Measurements from ENCODE around the gene WDPCP. TPM values are rescaled to one million over a fixed set of nuclear protein-coding genes. Genes with fewer than 3 reads are reported as not detected.

The WDPCP gene
- total and polyA plus RNA-seq, 2 of the 8 experiments (the other 6 are each of a cell fraction or from before 2014, with no cell fraction given): 9.3 to 25.8 TPM

DNA sequence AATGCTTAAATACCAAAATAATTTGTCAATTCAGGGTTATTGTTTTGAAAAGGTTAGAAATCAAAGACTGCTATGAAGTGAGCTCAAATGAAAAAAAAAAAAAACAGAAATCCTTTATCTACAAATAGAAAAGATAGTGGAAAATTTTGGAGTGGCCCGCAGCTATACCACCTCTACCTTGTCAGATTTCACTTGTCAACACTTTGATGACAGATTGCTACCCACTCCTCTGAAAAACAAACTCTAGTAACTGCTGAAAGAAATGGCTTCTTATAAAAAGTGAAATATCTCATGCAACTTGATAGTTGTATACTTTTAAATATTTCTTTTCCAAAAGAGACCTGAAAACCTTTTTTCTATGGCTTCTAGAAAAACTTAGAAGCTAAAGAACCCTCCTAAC lies 84.5 kb downstream of the WDPCP start:
- Histone ChIP-seq H2BK15ac (ENCODE audit: low read length) (no peak overlapping the region), H3K9ac (replicated peaks in 1 of 4; ENCODE audit: extremely low read depth in 1 of 4, low read depth in 3 of 4, low read length in 3 of 4) (no peak overlapping the region), H4K91ac (replicated peaks; ENCODE audit: insufficient read length, low read length) (no peak overlapping the region), H3K79me2 (ENCODE audit: control insufficient read depth in 1 of 2, insufficient read depth in 2 of 2, low read length in 2 of 2) (peaks cover 0 to 48% of the 10 kb centered on the region in 2 experiments; a peak in 3 of 4 replicates), H2AK5ac (ENCODE audit: low read depth, low read length) (no peak overlapping the region), H3K4me3 (ENCODE audit: extremely low read depth in 1 of 4, insufficient read depth in 2 of 4, low read depth in 3 of 4, low read length in 4 of 4) (no peak overlapping the region), H2AFZ (ENCODE audit: low read length) (no peak overlapping the region), H3K4me2 (ENCODE audit: insufficient read depth in 1 of 2, low read depth in 2 of 2, low read length in 2 of 2) (no peak overlapping the region), H3K36me3 (ENCODE audit: control insufficient read depth in 2 of 4, insufficient read depth in 4 of 4, low read length in 3 of 4) (no peaks in the 10 kb centered on the region), H3K56ac (replicated peaks; ENCODE audit: insufficient read length, low read depth, low read length) (no peak overlapping the region), H3K27ac (ENCODE audit: low read depth, low read length) (no peak overlapping the region), H3K14ac (ENCODE audit: insufficient read length) (no peak overlapping the region), H4K5ac (ENCODE audit: insufficient read length, low read depth, low read length) (no peak overlapping the region), H3K4me1 (replicated peaks in 1 of 4; ENCODE audit: control insufficient read depth in 3 of 4, insufficient read depth in 4 of 4, low read length in 3 of 4) (0 out of 7 replicates have a peak, but pooled peaks cover 0 to 5% (median 1%) of the 10 kb centered on the region in 4 experiments), H2BK5ac (ENCODE audit: low read depth, low read length) (no peak overlapping the region), H3K27me3 (replicated peaks in 1 of 4; ENCODE audit: control insufficient read depth in 3 of 4, extremely low read depth in 1 of 4, insufficient read depth in 3 of 4, low read length in 3 of 4) (no peaks in the 10 kb centered on the region), H3K9me3 (ENCODE audit: insufficient read depth in 2 of 2, low read depth in 1 of 2, low read length in 1 of 2) (no peaks in the 10 kb centered on the region), H4K20me1 (replicated peaks in 1 of 2; ENCODE audit: control insufficient read depth in 1 of 2, insufficient read depth in 2 of 2, low read length in 2 of 2) (no peaks in the 10 kb centered on the region), H3K23me2 (ENCODE audit: low read depth, low read length) (no peaks in the 10 kb centered on the region), H3K18ac (ENCODE audit: extremely low read depth, low read length) (no peak overlapping the region), H2BK12ac (ENCODE audit: low read depth, low read length) (no peak overlapping the region), H2BK120ac (replicated peaks; ENCODE audit: low read depth, low read length) (no peak overlapping the region), H4K8ac (ENCODE audit: extremely low read depth, insufficient read depth, low read length) (no peak overlapping the region), H3K23ac (ENCODE audit: insufficient read length) (no peak overlapping the region), H3K4ac (replicated peaks; ENCODE audit: insufficient read length, low read depth, low read length) (no peak overlapping the region), H2BK20ac (ENCODE audit: low read length) (no peak overlapping the region), H3K79me1 (ENCODE audit: low read depth, low read length) (no peaks in the 10 kb centered on the region)
- TF ChIP-seq PHF8 (conservative IDR thresholded peaks at IDR 0.05; ENCODE audit: low read depth, low read length) (no peak), POLR2A (IDR thresholded peaks at IDR 0.05; ENCODE audit: control extremely low read depth in 1 of 2, low read depth in 2 of 2, low read length in 2 of 2) (no peak), FOSL1 (IDR thresholded peaks at IDR 0.05; ENCODE audit: insufficient read depth, low read depth, low read length) (no peak), CHD2 (IDR thresholded peaks at IDR 0.05; ENCODE audit: low read length) (no peak), RAD21 (IDR thresholded peaks at IDR 0.05 in 1 of 2, conservative IDR thresholded peaks at IDR 0.05 in 1 of 2; ENCODE audit: low read depth in 2 of 2, low read length in 2 of 2) (no peak), POLR2AphosphoS5 (IDR thresholded peaks at IDR 0.05; ENCODE audit: low read depth, low read length) (no peak), BCL11A (IDR thresholded peaks at IDR 0.05; ENCODE audit: low read depth in 2 of 2, low read length in 2 of 2) (no peak)
- POLR2A ChIA-PET (ENCODE audit: partially characterized antibody): no interaction called here
- no peak for DNase-seq (ENCODE audit: low read depth in 1 of 2, low spot score in 2 of 2)
- no peak for FAIRE-seq
- WGBS, 2 experiments (ENCODE audit: extremely low coverage in 1 of 2, insufficient coverage in 1 of 2, insufficient read length in 1 of 2, insufficient replicate concordance in 2 of 2, low coverage in 1 of 2, low lambda C conversion rate in 2 of 2, missing lambda C conversion rate in 1 of 2): 88% methylated on average over 1 of the region's 1 CpG; no CpG with 5 or more reads in 1 of the 2 experiments
- CTCF ChIA-PET (ENCODE audit: partially characterized antibody): interaction anchor here (1.1 kb wide), 1 partner anchor 16 kb away, joined by 3 read pairs; no protein-coding TSS in a partner anchor
